Measurements from ENCODE around the gene TLCD1. TPM values are rescaled to one million over a fixed set of nuclear protein-coding genes. Genes with fewer than 3 reads are reported as not detected.
"Not testable (repeated sequence)": the region's sequence is repeated elsewhere in the genome, so short reads cannot be mapped to it uniquely, and the experiment has no call there.

Gene TLCD1
- polyA plus RNA-seq, 2 of the 4 experiments (the other 2 are of a cell fraction) = 36.7 to 83.3 TPM

GRCh38 chr17:28723159-28723835, 2.7 kb downstream of the TLCD1 start:
- no peak for ATAC-seq
- POLR2A ChIA-PET = interaction anchor here (0.7 to 1.4 kb wide), 2 partner anchors 30 to 79 kb away, joined by 3 read pairs; no protein-coding TSS in a partner anchor
- H3K9me3 ChIP-seq = no peaks in the 10 kb centered on the region
- no peak for DNase-seq (ENCODE audit: low read depth in 1 of 2, low spot score in 1 of 2)
- peak overlapping the region in 1 of 2 experiments; percentile 96; a peak in 3 of 6 replicates for H3K27ac ChIP-seq
- peak; percentile 46 for TF ChIP-seq FOSB (CRISPR knock-in tag; IDR thresholded peaks at IDR 0.05)
- peak; percentile 66; the same call in 1 of the 2 replicates for TF ChIP-seq HOXA7 (CRISPR knock-in tag; IDR thresholded peaks at IDR 0.05)
- no peak for TF ChIP-seq RFX5 (IDR thresholded peaks at IDR 0.05)
- peak; percentile 33 for TF ChIP-seq MAFK (IDR thresholded peaks at IDR 0.05; ENCODE audit: partially characterized antibody)
- 80% methylated on average over 6 of the region's 6 CpGs for WGBS (ENCODE audit: missing lambda C conversion rate)
- peak overlapping the region; percentile 92 for H3K4me2 ChIP-seq
- H3K4me1 ChIP-seq = peaks cover 50% of the 10 kb centered on the region
- FAIRE-seq = no peak
- peak overlapping the region; percentile 77; the same call in 2 of the 3 replicates for H3K4me3 ChIP-seq
- CTCF ChIA-PET = interaction anchor here (1.0 to 17.5 kb wide), 3 partner anchors 25 to 392 kb away, joined by 3 to 977 read pairs (median 67); partner anchors contain the start of gene TRAF4

DNA sequence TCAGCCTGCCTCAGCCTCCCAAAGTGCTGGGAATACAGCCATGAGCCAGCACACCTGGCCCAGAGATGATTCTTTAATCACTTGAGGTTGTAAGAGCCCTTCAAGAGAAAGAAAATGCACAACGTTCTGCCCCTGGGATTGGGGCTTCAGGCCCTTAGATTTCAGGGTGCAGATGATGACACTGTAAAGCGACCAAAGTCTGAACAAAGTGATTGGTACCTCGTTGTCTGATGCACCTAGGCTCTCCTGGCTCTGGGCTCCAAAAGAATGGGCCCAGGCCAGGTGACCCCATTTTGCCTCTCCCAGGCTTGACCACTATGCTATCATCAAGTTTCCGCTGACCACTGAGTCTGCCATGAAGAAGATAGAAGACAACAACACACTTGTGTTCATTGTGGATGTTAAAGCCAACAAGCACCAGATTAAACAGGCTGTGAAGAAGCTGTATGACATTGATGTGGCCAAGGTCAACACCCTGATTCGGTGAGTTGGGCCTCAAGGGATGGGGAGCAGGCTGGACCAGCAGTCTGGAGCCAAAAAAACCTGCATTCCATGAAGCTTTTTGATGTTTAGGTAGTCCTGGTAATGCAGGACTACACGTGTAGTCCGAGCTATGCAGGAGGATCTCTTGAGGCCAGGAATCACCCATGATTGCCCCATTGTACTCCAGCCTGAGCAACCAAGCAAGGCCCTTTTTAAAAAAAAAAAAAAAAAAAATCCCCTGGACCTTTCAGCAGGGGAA, 3.4 kb downstream of the TLCD1 start:
- DNase-seq (ENCODE audit: low read depth in 1 of 2, low spot score in 1 of 2) = no peak
- TF ChIP-seq JUN (IDR thresholded peaks at IDR 0.05) = 0 out of 5 replicates have a peak, but pooled peaks of 1 of the 2 experiments have one; percentile 13
- TF ChIP-seq FOSB (CRISPR knock-in tag; IDR thresholded peaks at IDR 0.05) = peak; percentile 53; the same call in 1 of the 2 replicates
- peak; percentile 20; the same call in 1 of the 2 replicates for TF ChIP-seq HOXA7 (CRISPR knock-in tag; IDR thresholded peaks at IDR 0.05)
- TF ChIP-seq JUNB (IDR thresholded peaks at IDR 0.05) = no peak
- ChIA-PET POLR2A (interaction anchor here (0.7 to 1.4 kb wide), 2 partner anchors 50 to 79 kb away, joined by 3 to 5 read pairs; no protein-coding TSS in a partner anchor), CTCF (interaction anchor here (0.6 to 17.5 kb wide), 5 partner anchors 25 to 78 kb away, joined by 3 to 977 read pairs (median 14); partner anchors contain the start of genes BLTP2 and TRAF4)
- no peak for FAIRE-seq
- 73% methylated on average over 7 of the region's 7 CpGs for WGBS (ENCODE audit: missing lambda C conversion rate)
- ATAC-seq = no peak
- Histone ChIP-seq H3K9me3 (no peaks in the 10 kb centered on the region), H3K4me1 (peaks cover 50% of the 10 kb centered on the region), H3K27ac (peak overlapping the region in 1 of 2 experiments; percentile 96; a peak in 3 of 6 replicates), H3K4me2 (peak overlapping the region; percentile 92), H3K4me3 (peak overlapping the region; percentile 77)

DNA sequence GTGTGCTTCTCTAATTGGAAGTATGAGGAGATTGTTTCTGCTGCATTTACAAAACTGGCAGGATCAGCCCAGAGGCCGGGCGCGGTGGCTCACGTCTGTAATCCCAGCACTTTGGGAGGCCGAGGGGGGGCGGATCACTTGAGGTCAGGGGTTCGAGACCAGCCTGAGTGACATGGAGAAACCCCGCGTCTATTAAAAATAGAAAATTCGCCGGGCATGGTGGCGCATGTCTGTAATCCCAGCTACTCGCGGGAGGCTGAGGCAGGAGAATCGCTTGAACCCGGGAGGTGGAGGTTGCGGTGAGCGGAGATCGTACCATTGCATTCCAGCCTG, 5.1 kb downstream of the TLCD1 start:
- H3K4me1 ChIP-seq = peaks cover 54% of the 10 kb centered on the region
- TF ChIP-seq, protein P1, sequence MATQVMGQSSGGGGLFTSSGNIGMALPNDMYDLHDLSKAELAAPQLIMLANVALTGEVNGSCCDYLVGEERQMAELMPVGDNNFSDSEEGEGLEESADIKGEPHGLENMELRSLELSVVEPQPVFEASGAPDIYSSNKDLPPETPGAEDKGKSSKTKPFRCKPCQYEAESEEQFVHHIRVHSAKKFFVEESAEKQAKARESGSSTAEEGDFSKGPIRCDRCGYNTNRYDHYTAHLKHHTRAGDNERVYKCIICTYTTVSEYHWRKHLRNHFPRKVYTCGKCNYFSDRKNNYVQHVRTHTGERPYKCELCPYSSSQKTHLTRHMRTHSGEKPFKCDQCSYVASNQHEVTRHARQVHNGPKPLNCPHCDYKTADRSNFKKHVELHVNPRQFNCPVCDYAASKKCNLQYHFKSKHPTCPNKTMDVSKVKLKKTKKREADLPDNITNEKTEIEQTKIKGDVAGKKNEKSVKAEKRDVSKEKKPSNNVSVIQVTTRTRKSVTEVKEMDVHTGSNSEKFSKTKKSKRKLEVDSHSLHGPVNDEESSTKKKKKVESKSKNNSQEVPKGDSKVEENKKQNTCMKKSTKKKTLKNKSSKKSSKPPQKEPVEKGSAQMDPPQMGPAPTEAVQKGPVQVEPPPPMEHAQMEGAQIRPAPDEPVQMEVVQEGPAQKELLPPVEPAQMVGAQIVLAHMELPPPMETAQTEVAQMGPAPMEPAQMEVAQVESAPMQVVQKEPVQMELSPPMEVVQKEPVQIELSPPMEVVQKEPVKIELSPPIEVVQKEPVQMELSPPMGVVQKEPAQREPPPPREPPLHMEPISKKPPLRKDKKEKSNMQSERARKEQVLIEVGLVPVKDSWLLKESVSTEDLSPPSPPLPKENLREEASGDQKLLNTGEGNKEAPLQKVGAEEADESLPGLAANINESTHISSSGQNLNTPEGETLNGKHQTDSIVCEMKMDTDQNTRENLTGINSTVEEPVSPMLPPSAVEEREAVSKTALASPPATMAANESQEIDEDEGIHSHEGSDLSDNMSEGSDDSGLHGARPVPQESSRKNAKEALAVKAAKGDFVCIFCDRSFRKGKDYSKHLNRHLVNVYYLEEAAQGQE (IDR thresholded peaks at IDR 0.05) = 0 out of 2 replicates have a peak, but pooled peaks have one; percentile 26
- 0 out of 3 replicates have a peak, but pooled peaks have one; percentile 5 for TF ChIP-seq BCL3 (IDR thresholded peaks at IDR 0.05)
- not testable (repeated sequence) for H3K9me3 ChIP-seq; DNase-seq (ENCODE audit: low read depth in 1 of 2, low spot score in 1 of 2); ATAC-seq; FAIRE-seq
- H3K4me3 ChIP-seq = peak overlapping the region; percentile 77
- H3K4me2 ChIP-seq = peak overlapping the region; percentile 92
- CTCF ChIA-PET = interaction anchor here (0.6 to 17.5 kb wide), 7 partner anchors 10 to 232 kb away, joined by 4 to 977 read pairs (median 5); partner anchors contain the start of genes BLTP2, PROCA1 and TRAF4
- POLR2A ChIA-PET = interaction anchor here (0.8 to 2.3 kb wide), 4 partner anchors 22 to 231 kb away, joined by 3 to 23 read pairs (median 3); partner anchors contain the start of gene PHF12
- peak overlapping the region; percentile 96 for H3K27ac ChIP-seq
- WGBS (ENCODE audit: missing lambda C conversion rate) = 7% methylated on average over 19 of the region's 19 CpGs
